Astrocyte (in vitro differentiated cells and primary cell): ENCODE measurements around the gene LYST. TPM values are rescaled to one million over a fixed set of nuclear protein-coding genes. Genes with fewer than 3 reads are reported as not detected.

ENCODE experiments used
- DNase-seq: peaks from one replicate; pipeline ENCODE4 v3.0.0-alpha.2; 2010; ENCODE audit warnings: low read depth
- FAIRE-seq: peaks from 2 replicates; lab custom pipeline; 2011; peaks lifted over from hg19 to GRCh38; lab: Jason Lieb, UNC
- H2AFZ ChIP-seq: 2 replicates; pipeline ENCODE4 v1.6.0; 2012; ENCODE audit warnings: low read depth, low read length, inconsistent platforms
- H3K27ac ChIP-seq: 2 replicates; pipeline ENCODE4 v1.5.1; 2011; ENCODE audit warnings: low read depth, low read length, inconsistent platforms
- H3K27me3 ChIP-seq: 2 replicates; pipeline ENCODE4 v1.6.0; 2011; ENCODE audit warnings: low read length, inconsistent platforms; ENCODE audit not compliant: insufficient read depth
- H3K36me3 ChIP-seq: 2 replicates; pipeline ENCODE4 v1.5.1; 2011; ENCODE audit warnings: low read length, inconsistent platforms; ENCODE audit not compliant: insufficient read depth
- H3K4me1 ChIP-seq: 2 replicates; pipeline ENCODE4 v1.5.1; 2011; ENCODE audit warnings: low read length, inconsistent platforms; ENCODE audit not compliant: insufficient read depth
- H3K4me2 ChIP-seq: 2 replicates; pipeline ENCODE4 v1.6.0; 2012; ENCODE audit warnings: low read length, inconsistent platforms
- H3K4me3 ChIP-seq: 2 replicates; pipeline ENCODE4 v1.5.1; 2011; ENCODE audit warnings: low read depth, mild to moderate bottlenecking, low read length, inconsistent platforms; ENCODE audit not compliant: insufficient read depth
- H3K79me2 ChIP-seq: 2 replicates; pipeline ENCODE4 v1.6.0; 2012; ENCODE audit warnings: mild to moderate bottlenecking, low read length, inconsistent platforms; ENCODE audit not compliant: insufficient read depth
- H3K9ac ChIP-seq: 2 replicates; pipeline ENCODE4 v1.6.0; 2012; ENCODE audit warnings: mild to moderate bottlenecking, low read length, inconsistent platforms
- H3K9me3 ChIP-seq: 2 replicates; pipeline ENCODE4 v1.5.1; 2012; ENCODE audit warnings: low read depth, mild to moderate bottlenecking, low read length, inconsistent platforms; ENCODE audit not compliant: insufficient read depth
- H4K20me1 ChIP-seq: 2 replicates; pipeline ENCODE4 v1.6.0; 2012; ENCODE audit warnings: low read length, inconsistent platforms; ENCODE audit not compliant: insufficient read depth
- H3K27ac Mint-ChIP-seq: one replicate; pipeline ENCODE4 v1.8.0; 2021; ENCODE audit warnings: mild to moderate bottlenecking, mixed read lengths; ENCODE audit not compliant: unreplicated experiment
- H3K27me3 Mint-ChIP-seq: one replicate; pipeline ENCODE4 v1.8.0; 2021; ENCODE audit warnings: low read depth, mixed read lengths; ENCODE audit not compliant: unreplicated experiment
- H3K36me3 Mint-ChIP-seq: one replicate; pipeline ENCODE4 v1.8.0; 2021; ENCODE audit warnings: low read depth, mixed read lengths; ENCODE audit not compliant: unreplicated experiment
- H3K4me1 Mint-ChIP-seq: one replicate; pipeline ENCODE4 v1.8.0; 2021; ENCODE audit warnings: low read depth, mixed read lengths; ENCODE audit not compliant: unreplicated experiment
- H3K4me3 Mint-ChIP-seq: one replicate; pipeline ENCODE4 v1.8.0; 2021; ENCODE audit warnings: mild to moderate bottlenecking, moderate library complexity, mixed read lengths; ENCODE audit not compliant: unreplicated experiment
- H3K9me3 Mint-ChIP-seq: one replicate; pipeline ENCODE4 v1.8.0; 2021; ENCODE audit warnings: mild to moderate bottlenecking, mixed read lengths; ENCODE audit not compliant: unreplicated experiment
- CTCF ChIP-seq: IDR thresholded peaks from 2 replicates; pipeline ENCODE4 v1.5.1; 2011; ENCODE audit warnings: low read depth, mild to moderate bottlenecking, inconsistent platforms, low read length, moderate library complexity; ENCODE audit not compliant: insufficient read depth
- EZH2 ChIP-seq: IDR thresholded peaks from 2 replicates; pipeline ENCODE4 v1.6.1; 2012; ENCODE audit warnings: mild to moderate bottlenecking, low read length, inconsistent platforms; ENCODE audit not compliant: insufficient read depth
- total RNA-seq: library from RNA; stranded (reverse); gene quantifications from 2 replicates; pipeline ENCODE4 v1.2.1, GENCODE V29; 2021

Gene LYST
- total RNA-seq, 1 donor from 2014 or later, result 15.7 TPM

GRCh38 chr1:235734335-235734734 is 132.4 kb downstream of the LYST start:
- Histone ChIP-seq H3K4me1 (peaks cover 3% of the 10 kb centered on the region), H3K79me2 (no peaks in the 10 kb centered on the region), H2AFZ (no peak overlapping the region), H3K9me3 (no peaks in the 10 kb centered on the region), H4K20me1 (no peaks in the 10 kb centered on the region), H3K9ac (no peak overlapping the region), H3K27me3 (no peaks in the 10 kb centered on the region), H3K4me3 (no peak overlapping the region), H3K4me2 (no peak overlapping the region), H3K36me3 (no peaks in the 10 kb centered on the region), H3K27ac (no peak overlapping the region)
- H3K9me3 Mint-ChIP-seq, result no peaks in the 10 kb centered on the region
- no peaks in the 10 kb centered on the region for H3K27me3 Mint-ChIP-seq
- H3K36me3 Mint-ChIP-seq, result peaks cover 15% of the 10 kb centered on the region
- H3K27ac Mint-ChIP-seq, result no peak overlapping the region
- FAIRE-seq (no peak), DNase-seq (no peak)
- H3K4me3 Mint-ChIP-seq, result no peak overlapping the region
- peaks cover 22% of the 10 kb centered on the region for H3K4me1 Mint-ChIP-seq
- TF ChIP-seq EZH2 (no peak), CTCF (no peak)

GRCh38 chr1:235730007-235730406 is 136.7 kb downstream of the LYST start:
- Histone ChIP-seq H3K9me3 (no peaks in the 10 kb centered on the region), H3K4me3 (no peak overlapping the region), H3K4me1 (no peaks in the 10 kb centered on the region), H2AFZ (no peak overlapping the region), H3K4me2 (no peak overlapping the region), H3K9ac (no peak overlapping the region), H4K20me1 (no peaks in the 10 kb centered on the region), H3K79me2 (no peaks in the 10 kb centered on the region), H3K27ac (no peak overlapping the region), H3K36me3 (no peaks in the 10 kb centered on the region), H3K27me3 (no peaks in the 10 kb centered on the region)
- DNase-seq (no peak), FAIRE-seq (no peak)
- TF ChIP-seq EZH2 (no peak), CTCF (no peak)
- peaks cover 6% of the 10 kb centered on the region for H3K4me1 Mint-ChIP-seq
- H3K4me3 Mint-ChIP-seq, result no peak overlapping the region
- H3K27ac Mint-ChIP-seq, result no peak overlapping the region
- H3K9me3 Mint-ChIP-seq, result no peaks in the 10 kb centered on the region
- H3K27me3 Mint-ChIP-seq, result no peaks in the 10 kb centered on the region
- H3K36me3 Mint-ChIP-seq, result no peaks in the 10 kb centered on the region

GRCh38 chr1:235726557-235726956 is 140.1 kb downstream of the LYST start:
- no peak overlapping the region for H3K27ac Mint-ChIP-seq
- Histone ChIP-seq H3K4me2 (no peak overlapping the region), H3K27me3 (no peaks in the 10 kb centered on the region), H3K9me3 (no peaks in the 10 kb centered on the region), H3K79me2 (no peaks in the 10 kb centered on the region), H4K20me1 (no peaks in the 10 kb centered on the region), H3K27ac (no peak overlapping the region), H2AFZ (no peak overlapping the region), H3K4me3 (no peak overlapping the region), H3K36me3 (no peaks in the 10 kb centered on the region), H3K4me1 (no peaks in the 10 kb centered on the region), H3K9ac (no peak overlapping the region)
- DNase-seq (no peak), FAIRE-seq (no peak)
- no peaks in the 10 kb centered on the region for H3K36me3 Mint-ChIP-seq
- TF ChIP-seq CTCF, result no peak
- TF ChIP-seq EZH2, result no peak
- no peak overlapping the region for H3K4me3 Mint-ChIP-seq
- no peaks in the 10 kb centered on the region for H3K27me3 Mint-ChIP-seq
- H3K4me1 Mint-ChIP-seq, result peaks cover 4% of the 10 kb centered on the region
- no peaks in the 10 kb centered on the region for H3K9me3 Mint-ChIP-seq
